ENCODE measurements around the gene CCDC60. TPM values are rescaled to one million over a fixed set of nuclear protein-coding genes. Genes with fewer than 3 reads are reported as not detected.

Gene CCDC60
- total and polyA plus RNA-seq, 2 of the 13 experiments (the other 11 are each of a cell fraction or from before 2014, with no cell fraction given) = not detected

DNA sequence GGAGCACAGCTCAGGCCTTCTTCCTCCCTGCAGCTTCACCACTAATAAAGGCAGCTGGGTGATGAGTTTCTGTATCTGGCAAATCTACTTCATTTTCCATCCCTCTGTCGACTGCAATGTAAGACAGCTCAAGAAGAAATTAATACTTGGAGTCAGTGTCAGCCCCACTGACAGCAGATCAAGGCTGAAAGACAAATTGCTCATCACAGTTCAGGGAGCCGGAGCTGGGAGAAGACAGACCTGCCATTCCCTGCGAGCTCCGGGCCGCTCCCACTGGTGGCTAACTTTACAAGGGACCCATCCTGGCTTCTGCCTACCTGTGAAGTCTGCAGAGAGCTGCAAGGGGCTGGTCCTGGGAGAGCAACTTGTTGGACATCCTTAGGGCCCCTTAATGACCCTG is 49.8 kb downstream of the CCDC60 start:
- ChIA-PET CTCF (ENCODE audit: low intra/inter-chr PET ratio, low total read pairs) (no interaction called here), POLR2A (no interaction called here)
- no peaks in the 10 kb centered on the region for H3K27me3 ChIP-seq (ENCODE audit: control insufficient read depth in 1 of 2, insufficient read depth in 2 of 2, low read length in 2 of 2)
- no peaks in the 10 kb centered on the region for H3K79me2 ChIP-seq (ENCODE audit: insufficient read depth, low read length)
- 9% methylated on average over 1 of the region's 5 CpGs for WGBS (ENCODE audit: low lambda C conversion rate)
- no peak overlapping the region for H3K27ac ChIP-seq (ENCODE audit: extremely low read length, insufficient read depth, low read length)
- no peak overlapping the region for H3K4me2 ChIP-seq (ENCODE audit: low read depth, low read length)
- no peaks in the 10 kb centered on the region for H3K9me3 ChIP-seq (ENCODE audit: low read length)
- no peak for FAIRE-seq
- intact Hi-C loops (cut with micrococcal nuclease; ENCODE audit: unreplicated experiment) (no loop called here), in situ Hi-C loops (cut with HindIII; ENCODE audit: extremely low pct_ligation_motif_present, low pct_unique_long_range_greater_than_20kb) (no loop called here)
- no peaks in the 10 kb centered on the region for H3K36me3 ChIP-seq (replicated peaks in 1 of 2; ENCODE audit: control insufficient read depth in 1 of 2, insufficient read depth in 2 of 2, low read length in 2 of 2)
- H2AFZ ChIP-seq (ENCODE audit: low read length) = no peak overlapping the region
- no peak for TF ChIP-seq ZFP36L1 (CRISPR knock-in tag; IDR thresholded peaks at IDR 0.05)
- no peak for TF ChIP-seq CHCHD3 (CRISPR knock-in tag; IDR thresholded peaks at IDR 0.05)
- TF ChIP-seq ZFP62 (CRISPR knock-in tag; IDR thresholded peaks at IDR 0.05) = no peak
- TF ChIP-seq, protein P1, sequence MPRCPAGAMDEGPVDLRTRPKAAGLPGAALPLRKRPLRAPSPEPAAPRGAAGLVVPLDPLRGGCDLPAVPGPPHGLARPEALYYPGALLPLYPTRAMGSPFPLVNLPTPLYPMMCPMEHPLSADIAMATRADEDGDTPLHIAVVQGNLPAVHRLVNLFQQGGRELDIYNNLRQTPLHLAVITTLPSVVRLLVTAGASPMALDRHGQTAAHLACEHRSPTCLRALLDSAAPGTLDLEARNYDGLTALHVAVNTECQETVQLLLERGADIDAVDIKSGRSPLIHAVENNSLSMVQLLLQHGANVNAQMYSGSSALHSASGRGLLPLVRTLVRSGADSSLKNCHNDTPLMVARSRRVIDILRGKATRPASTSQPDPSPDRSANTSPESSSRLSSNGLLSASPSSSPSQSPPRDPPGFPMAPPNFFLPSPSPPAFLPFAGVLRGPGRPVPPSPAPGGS (CRISPR knock-in tag; IDR thresholded peaks at IDR 0.05) = no peak
- no peak for TF ChIP-seq MIER2 (CRISPR knock-in tag; IDR thresholded peaks at IDR 0.05)
- TF ChIP-seq ZNF747 (CRISPR knock-in tag; IDR thresholded peaks at IDR 0.05; ENCODE audit: borderline replicate concordance) = no peak
- no peak for TF ChIP-seq ZNF260 (CRISPR knock-in tag; IDR thresholded peaks at IDR 0.05; ENCODE audit: borderline replicate concordance, low read depth)
- no TSS peak for BruUV-seq (replicated peaks)
- no peaks in the 10 kb centered on the region for H4K20me1 ChIP-seq (ENCODE audit: insufficient read depth, low read length)
- H3K4me3 ChIP-seq (replicated peaks in 1 of 3; ENCODE audit: insufficient read depth in 1 of 3, low read depth in 2 of 3, low read length in 3 of 3) = no peak overlapping the region
- no peaks in the 10 kb centered on the region for H3K4me1 ChIP-seq (ENCODE audit: insufficient read depth, low read length)
- ATAC-seq = no peak
- H3K9ac ChIP-seq (ENCODE audit: insufficient read depth, low read depth, low read length) = no peak overlapping the region
- no peak for DNase-seq (ENCODE audit: low spot score)

DNA sequence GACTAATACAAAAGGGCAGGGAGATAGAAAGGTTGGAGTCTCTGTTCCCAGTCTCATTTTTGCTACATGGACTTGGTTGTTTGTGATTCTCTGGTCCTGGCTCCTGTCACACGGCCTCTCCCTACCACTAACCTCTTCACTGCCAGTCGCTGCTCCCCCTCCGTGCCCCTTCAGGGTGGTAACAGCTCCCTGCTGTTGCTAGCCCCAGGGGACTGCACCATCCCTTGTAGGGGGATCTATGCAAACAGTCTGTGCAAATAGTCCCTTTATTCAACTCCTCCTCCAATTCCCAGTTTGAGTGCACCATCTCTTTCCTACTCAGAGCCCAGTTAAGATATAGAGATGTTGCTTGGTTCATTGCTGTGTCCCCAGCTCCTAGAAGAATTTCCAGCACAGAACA is 51.1 kb downstream of the CCDC60 start:
- Histone ChIP-seq H3K27me3 (ENCODE audit: control insufficient read depth in 1 of 2, insufficient read depth in 2 of 2, low read length in 2 of 2) (no peaks in the 10 kb centered on the region), H3K4me3 (replicated peaks in 1 of 3; ENCODE audit: insufficient read depth in 1 of 3, low read depth in 2 of 3, low read length in 3 of 3) (no peak overlapping the region), H4K20me1 (ENCODE audit: insufficient read depth, low read length) (no peaks in the 10 kb centered on the region), H3K79me2 (ENCODE audit: insufficient read depth, low read length) (no peaks in the 10 kb centered on the region), H3K4me2 (ENCODE audit: low read depth, low read length) (no peak overlapping the region), H3K9me3 (ENCODE audit: low read length) (no peaks in the 10 kb centered on the region), H3K4me1 (ENCODE audit: insufficient read depth, low read length) (no peaks in the 10 kb centered on the region), H3K9ac (ENCODE audit: insufficient read depth, low read depth, low read length) (no peak overlapping the region), H2AFZ (ENCODE audit: low read length) (no peak overlapping the region), H3K27ac (ENCODE audit: extremely low read length, insufficient read depth, low read length) (no peak overlapping the region), H3K36me3 (replicated peaks in 1 of 2; ENCODE audit: control insufficient read depth in 1 of 2, insufficient read depth in 2 of 2, low read length in 2 of 2) (no peaks in the 10 kb centered on the region)
- ATAC-seq = no peak
- FAIRE-seq = no peak
- no TSS peak for BruUV-seq (replicated peaks)
- WGBS (ENCODE audit: low lambda C conversion rate) = 30% methylated on average over 3 of the region's 3 CpGs
- in situ Hi-C loops (cut with HindIII; ENCODE audit: extremely low pct_ligation_motif_present, low pct_unique_long_range_greater_than_20kb) (no loop called here), intact Hi-C loops (cut with micrococcal nuclease; ENCODE audit: unreplicated experiment) (no loop called here)
- TF ChIP-seq SOX13 (IDR thresholded peaks at IDR 0.05) (no peak), SOX13 (CRISPR knock-in tag; conservative IDR thresholded peaks at IDR 0.05 in 1 of 2, IDR thresholded peaks at IDR 0.05 in 1 of 2) (no peak)
- DNase-seq (ENCODE audit: low spot score) = no peak
- POLR2A ChIA-PET = no interaction called here
- CTCF ChIA-PET (ENCODE audit: low intra/inter-chr PET ratio, low total read pairs) = no interaction called here
